ENCODE results near the gene ASAP2. TPM values are rescaled to one million over a fixed set of nuclear protein-coding genes. Genes with fewer than 3 reads are reported as not detected.

Gene ASAP2
- total RNA-seq, 2 experiments from 2014 or later: 0.27 TPM; not detected in 1

GRCh38 chr2:9310798-9311197 is 104.2 kb downstream of the ASAP2 start:
- no peak for TF ChIP-seq CTCF (conservative IDR thresholded peaks at IDR 0.05; ENCODE audit: low read length)
- no peak for TF ChIP-seq EZH2phosphoT487 (IDR thresholded peaks at IDR 0.05; ENCODE audit: borderline replicate concordance, low read depth, low read length)
- intact Hi-C loops (cut with micrococcal nuclease; ENCODE audit: unreplicated experiment): no loop called here
- no TSS peak for BruUV-seq (replicated peaks)
- H3K36me3 ChIP-seq (ENCODE audit: insufficient read depth, low read length): no peaks in the 10 kb centered on the region
- no peak overlapping the region for H2AFZ ChIP-seq (ENCODE audit: low read length)
- H3K27ac ChIP-seq (ENCODE audit: low read depth, low read length, poor library complexity, severe bottlenecking): no peak overlapping the region
- no peaks in the 10 kb centered on the region for H3K4me1 ChIP-seq (ENCODE audit: insufficient read depth, low read length, poor library complexity, severe bottlenecking)
- H3K9me3 ChIP-seq (ENCODE audit: low read length): no peaks in the 10 kb centered on the region
- no peaks in the 10 kb centered on the region for H4K20me1 ChIP-seq (ENCODE audit: insufficient read depth, low read length)
- ChIA-PET CTCF (ENCODE audit: unreplicated experiment) (no interaction called here), POLR2A (interaction anchor here (0.8 kb wide), 1 partner anchor 10 kb away, joined by 3 read pairs; no protein-coding TSS in a partner anchor)
- H3K9me2 ChIP-seq (ENCODE audit: insufficient read depth, low read length): no peaks in the 10 kb centered on the region
- no peak for DNase-seq (ENCODE audit: low spot score)
- no peaks in the 10 kb centered on the region for H3K79me2 ChIP-seq (ENCODE audit: insufficient read depth, low read depth, low read length)
- H3K4me3 ChIP-seq (ENCODE audit: low read depth, low read length, poor library complexity, severe bottlenecking): no peak overlapping the region
- H3K4me2 ChIP-seq (ENCODE audit: low read length): no peak overlapping the region

- Histone ChIP-seq H3K36me3 (ENCODE audit: insufficient read depth, low read length) (no peaks in the 10 kb centered on the region), H3K27ac (ENCODE audit: low read depth, low read length, poor library complexity, severe bottlenecking) (no peak overlapping the region), H3K4me2 (ENCODE audit: low read length) (no peak overlapping the region), H3K79me2 (ENCODE audit: insufficient read depth, low read depth, low read length) (no peaks in the 10 kb centered on the region), H2AFZ (ENCODE audit: low read length) (no peak overlapping the region), H3K4me3 (ENCODE audit: low read depth, low read length, poor library complexity, severe bottlenecking) (no peak overlapping the region), H3K9me2 (ENCODE audit: insufficient read depth, low read length) (no peaks in the 10 kb centered on the region), H3K9me3 (ENCODE audit: low read length) (no peaks in the 10 kb centered on the region), H3K4me1 (ENCODE audit: insufficient read depth, low read length, poor library complexity, severe bottlenecking) (no peaks in the 10 kb centered on the region), H4K20me1 (ENCODE audit: insufficient read depth, low read length) (no peaks in the 10 kb centered on the region)
- no peak for TF ChIP-seq EZH2phosphoT487 (IDR thresholded peaks at IDR 0.05; ENCODE audit: borderline replicate concordance, low read depth, low read length)
- no peak for TF ChIP-seq CTCF (conservative IDR thresholded peaks at IDR 0.05; ENCODE audit: low read length)
- CTCF ChIA-PET (ENCODE audit: unreplicated experiment): no interaction called here
- no peak for DNase-seq (ENCODE audit: low spot score)
- no TSS peak for BruUV-seq (replicated peaks)
- POLR2A ChIA-PET: no interaction called here
- intact Hi-C loops (cut with micrococcal nuclease; ENCODE audit: unreplicated experiment): no loop called here
Measured at GRCh38 chr2:9311488-9311887, 104.9 kb downstream of the ASAP2 start.

- intact Hi-C loops (cut with micrococcal nuclease; ENCODE audit: unreplicated experiment): no loop called here
- Histone ChIP-seq H3K4me3 (ENCODE audit: low read depth, low read length, poor library complexity, severe bottlenecking) (no peak overlapping the region), H3K4me1 (ENCODE audit: insufficient read depth, low read length, poor library complexity, severe bottlenecking) (no peaks in the 10 kb centered on the region), H3K9me2 (ENCODE audit: insufficient read depth, low read length) (no peaks in the 10 kb centered on the region), H3K79me2 (ENCODE audit: insufficient read depth, low read depth, low read length) (no peaks in the 10 kb centered on the region), H2AFZ (ENCODE audit: low read length) (no peak overlapping the region), H3K36me3 (ENCODE audit: insufficient read depth, low read length) (no peaks in the 10 kb centered on the region), H3K9me3 (ENCODE audit: low read length) (no peaks in the 10 kb centered on the region), H3K27ac (ENCODE audit: low read depth, low read length, poor library complexity, severe bottlenecking) (no peak overlapping the region), H4K20me1 (ENCODE audit: insufficient read depth, low read length) (no peaks in the 10 kb centered on the region), H3K4me2 (ENCODE audit: low read length) (no peak overlapping the region)
- POLR2A ChIA-PET: no interaction called here
- no peak for TF ChIP-seq CTCF (conservative IDR thresholded peaks at IDR 0.05; ENCODE audit: low read length)
- TF ChIP-seq EZH2phosphoT487 (IDR thresholded peaks at IDR 0.05; ENCODE audit: borderline replicate concordance, low read depth, low read length): no peak
- no peak for DNase-seq (ENCODE audit: low spot score)
- BruUV-seq (replicated peaks): no TSS peak
- CTCF ChIA-PET (ENCODE audit: unreplicated experiment): no interaction called here
Measured at GRCh38 chr2:9312591-9312990, 106.0 kb downstream of the ASAP2 start.
